GM18498 (cell line): ENCODE measurements around the gene SCAP.
A peak's percentile ranks its signal among the peaks of the same experiment; 100 is the strongest.
"Not testable (repeated sequence)": the region's sequence is repeated elsewhere in the genome, so short reads cannot be mapped to it uniquely, and the experiment has no call there.

Source experiments
- ATAC-seq: cut with Tn5 transposase; IDR thresholded peaks from one replicate; pipeline ENCODE4 v1.9.1; 2021; ENCODE audit warnings: mild to moderate bottlenecking, moderate library complexity; ENCODE audit not compliant: unreplicated experiment

Gene SCAP

DNA sequence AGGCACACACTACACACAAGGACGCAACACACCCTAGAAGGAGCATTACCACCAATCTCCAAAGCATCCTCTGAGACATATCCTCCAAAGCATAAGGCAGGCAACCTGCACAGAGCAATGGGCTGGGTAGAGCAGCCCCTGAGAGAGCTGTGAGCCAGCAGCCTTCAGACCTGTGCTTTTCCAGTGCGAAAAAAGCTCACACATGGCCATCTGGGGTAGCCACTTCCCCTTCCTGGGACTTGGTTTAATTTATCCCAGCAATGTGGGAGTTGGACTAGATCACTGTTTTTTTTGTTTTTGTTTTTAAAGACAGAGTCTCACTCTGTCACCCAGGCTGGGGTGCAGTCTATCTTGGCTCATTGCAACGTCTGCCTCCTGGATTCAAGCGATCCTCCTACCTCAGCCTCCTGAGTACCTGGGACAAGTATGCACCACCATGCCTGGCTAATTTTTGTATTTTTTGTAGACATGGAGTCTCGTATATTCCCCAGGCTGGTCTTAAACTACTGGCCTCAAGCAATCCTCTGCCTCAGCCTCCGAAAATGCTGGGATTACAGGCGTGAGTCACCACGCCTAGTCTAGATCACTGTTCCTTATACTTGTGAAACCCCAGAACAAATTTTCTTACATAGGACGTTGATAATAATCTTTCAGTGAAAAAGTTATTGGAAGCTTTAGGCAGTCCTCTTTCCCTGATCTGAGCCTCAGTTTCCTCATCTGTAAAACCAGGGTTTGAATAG is 76.0 kb downstream of the SCAP start:
- no peak for ATAC-seq

DNA sequence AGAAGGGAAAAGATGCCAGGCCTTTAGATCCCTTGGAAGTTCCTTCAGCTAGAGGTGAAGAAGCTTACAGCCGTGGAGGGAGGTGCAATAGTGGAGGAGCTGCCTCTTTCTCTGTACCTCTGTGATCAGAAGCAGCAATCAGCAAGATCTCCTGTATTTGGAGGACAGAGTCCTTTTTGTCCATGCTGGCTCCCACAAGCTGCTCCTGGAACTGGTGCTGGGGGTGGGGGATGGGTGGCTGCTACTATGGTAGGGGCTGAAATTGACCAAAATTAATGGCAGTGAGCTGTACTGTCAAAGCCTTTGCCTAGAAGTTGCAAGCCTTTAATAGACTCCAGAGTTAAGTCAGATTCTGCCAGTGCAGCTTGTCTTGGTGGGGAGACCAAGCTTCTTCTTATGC is 76.7 kb downstream of the SCAP start:
- no peak for ATAC-seq

DNA sequence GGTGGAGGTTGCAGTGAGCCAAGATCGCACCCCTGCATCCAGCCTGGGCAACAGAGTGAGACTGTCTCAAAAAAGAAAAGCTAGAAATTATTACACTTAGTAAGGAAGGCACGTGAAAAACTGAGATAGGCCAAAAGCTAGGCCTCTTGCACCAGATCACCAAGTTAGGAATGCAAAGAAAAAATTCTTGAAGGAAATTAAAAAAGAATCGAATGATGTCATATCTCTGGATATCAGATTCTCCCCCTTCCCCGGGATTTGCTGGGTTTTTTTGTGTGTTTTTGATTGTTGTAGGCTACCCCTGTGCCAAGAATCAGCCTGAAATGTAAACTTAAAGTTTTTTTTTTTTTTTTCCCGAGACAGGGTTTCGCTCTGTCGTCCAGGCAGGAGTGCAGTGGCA is 77.5 kb downstream of the SCAP start:
- no peak for ATAC-seq

DNA sequence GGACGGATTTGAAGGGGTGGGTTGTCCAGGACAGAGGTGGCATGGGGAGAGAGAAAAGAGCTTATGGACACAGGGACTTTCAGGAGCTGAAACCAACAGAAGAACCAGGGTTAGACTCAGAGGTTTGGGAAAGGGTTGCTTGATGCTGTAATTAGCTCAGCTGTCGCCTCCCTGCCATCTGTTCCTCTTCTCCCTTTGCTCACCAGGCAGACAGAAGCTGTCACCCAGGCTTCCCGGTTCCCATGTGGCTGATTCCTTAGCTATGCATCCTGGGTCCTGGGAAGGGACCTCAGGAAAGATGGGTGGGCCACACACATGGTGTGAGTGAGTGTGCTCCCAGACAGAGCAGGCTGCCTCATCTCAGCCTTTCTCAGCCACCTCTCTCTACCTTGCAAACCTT is 80.9 kb downstream of the SCAP start:
- ATAC-seq = no peak

DNA sequence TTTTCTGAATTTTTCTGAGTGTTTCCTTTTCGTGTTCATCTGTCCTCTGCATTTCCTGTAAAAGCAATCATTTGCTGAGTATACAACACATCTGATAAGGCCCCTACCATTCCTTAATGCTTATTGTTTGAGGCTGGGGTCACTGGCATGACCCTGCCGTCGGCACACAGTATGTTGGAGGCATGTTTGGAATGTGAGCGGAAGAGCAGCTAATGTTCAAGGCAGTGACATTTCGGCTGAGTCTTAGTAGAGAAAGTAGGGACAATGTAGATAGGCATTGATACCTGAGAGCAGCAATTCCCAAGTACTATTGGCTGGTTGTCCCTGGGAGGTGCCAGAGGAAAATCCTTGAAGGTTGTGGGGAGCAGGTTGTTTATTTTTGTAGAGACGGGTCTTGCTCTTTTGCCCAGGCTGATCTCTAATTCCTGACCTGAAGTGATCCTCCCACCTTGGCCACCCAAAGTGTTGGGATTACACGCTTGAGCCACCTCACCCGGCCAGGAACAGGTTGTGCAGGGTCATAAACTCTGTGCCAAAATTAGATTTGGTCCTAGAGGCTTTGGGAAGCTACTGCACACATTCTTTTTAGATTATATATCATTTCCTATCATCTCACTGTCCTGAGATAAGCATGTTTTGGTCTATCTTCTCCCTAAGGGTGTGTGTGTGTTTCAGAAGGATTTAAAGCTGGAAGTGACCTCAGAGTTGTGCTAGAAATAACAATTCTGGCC is 81.4 kb downstream of the SCAP start:
- ATAC-seq = no peak

DNA sequence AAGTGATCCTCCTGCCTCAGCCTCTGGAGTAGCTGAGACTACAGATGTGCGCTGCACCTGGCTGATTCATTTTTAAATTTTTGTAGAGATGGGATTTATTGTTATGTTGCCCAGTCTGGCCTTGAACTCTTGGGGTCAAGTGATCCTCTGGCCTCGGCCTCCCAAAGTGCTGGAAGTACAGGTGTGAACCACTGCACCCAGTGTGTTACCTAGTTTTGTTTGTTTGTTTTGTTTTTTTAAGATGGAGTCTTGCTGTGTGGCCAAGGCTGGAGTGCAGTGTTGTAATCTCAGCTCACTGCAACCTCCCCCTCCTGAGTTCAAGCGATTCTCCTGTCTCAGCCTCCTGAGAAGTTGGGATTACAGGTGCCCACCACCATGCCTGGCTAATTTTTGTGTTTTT is 82.8 kb downstream of the SCAP start:
- ATAC-seq = no peak

DNA sequence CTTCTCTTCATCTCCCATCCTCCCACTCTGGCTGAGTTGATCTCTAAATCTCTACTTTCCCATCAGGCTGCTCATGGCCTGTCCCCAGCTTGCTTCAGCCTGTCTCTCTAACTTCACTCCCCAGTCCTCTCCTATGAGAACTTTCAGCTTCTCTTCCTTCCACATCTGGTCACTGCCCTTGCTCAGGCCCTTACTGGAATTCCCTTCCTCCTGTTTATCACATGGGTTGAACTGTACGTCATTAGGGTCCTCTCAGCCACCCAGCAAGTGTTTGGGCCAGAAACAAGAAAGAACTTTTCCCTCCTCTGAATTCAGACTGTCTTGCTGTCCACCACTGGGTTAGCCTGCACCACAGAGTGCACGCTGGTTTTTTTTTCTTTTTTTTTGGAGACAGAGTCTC is 89.9 kb downstream of the SCAP start:
- no peak for ATAC-seq

DNA sequence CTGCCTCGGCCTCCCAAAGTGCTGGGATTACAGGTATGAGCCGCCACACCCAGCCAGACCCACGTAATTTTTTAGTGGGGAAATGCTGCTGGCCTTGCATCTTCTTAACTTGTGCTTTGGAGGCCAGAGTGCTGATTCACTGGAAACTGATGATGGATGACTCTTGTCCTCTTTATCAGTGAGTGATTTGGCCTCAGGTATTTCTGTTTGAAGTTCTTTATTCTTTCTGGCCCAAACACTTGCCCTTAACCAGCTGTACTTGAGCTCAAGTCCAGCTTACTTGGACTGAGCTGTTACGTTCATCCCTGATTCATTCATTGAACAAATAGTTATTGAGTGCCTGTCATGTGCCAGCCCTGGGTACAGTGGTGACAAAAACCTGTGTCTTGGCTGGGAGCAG is 90.7 kb downstream of the SCAP start:
- ATAC-seq = no peak

DNA sequence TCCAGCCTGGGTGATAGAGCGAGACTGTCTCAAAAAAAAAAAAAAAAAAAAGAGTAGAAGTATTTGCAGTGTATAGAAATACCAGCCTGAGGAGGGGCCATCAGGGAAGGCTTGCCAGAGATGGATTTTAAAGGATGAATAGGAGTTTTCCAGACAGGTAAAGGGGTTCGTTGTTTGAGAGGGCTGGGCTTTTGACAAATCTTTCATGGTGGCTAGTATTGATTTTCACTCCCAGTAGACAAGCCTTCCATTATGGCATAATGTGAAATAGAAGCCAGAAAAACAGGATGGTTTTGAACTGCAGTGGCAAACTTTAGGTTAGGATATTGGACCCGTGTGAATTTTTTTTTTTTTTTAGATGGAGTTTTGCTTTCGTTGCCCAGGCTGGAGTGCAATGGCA is 91.3 kb downstream of the SCAP start:
- ATAC-seq = no peak

DNA sequence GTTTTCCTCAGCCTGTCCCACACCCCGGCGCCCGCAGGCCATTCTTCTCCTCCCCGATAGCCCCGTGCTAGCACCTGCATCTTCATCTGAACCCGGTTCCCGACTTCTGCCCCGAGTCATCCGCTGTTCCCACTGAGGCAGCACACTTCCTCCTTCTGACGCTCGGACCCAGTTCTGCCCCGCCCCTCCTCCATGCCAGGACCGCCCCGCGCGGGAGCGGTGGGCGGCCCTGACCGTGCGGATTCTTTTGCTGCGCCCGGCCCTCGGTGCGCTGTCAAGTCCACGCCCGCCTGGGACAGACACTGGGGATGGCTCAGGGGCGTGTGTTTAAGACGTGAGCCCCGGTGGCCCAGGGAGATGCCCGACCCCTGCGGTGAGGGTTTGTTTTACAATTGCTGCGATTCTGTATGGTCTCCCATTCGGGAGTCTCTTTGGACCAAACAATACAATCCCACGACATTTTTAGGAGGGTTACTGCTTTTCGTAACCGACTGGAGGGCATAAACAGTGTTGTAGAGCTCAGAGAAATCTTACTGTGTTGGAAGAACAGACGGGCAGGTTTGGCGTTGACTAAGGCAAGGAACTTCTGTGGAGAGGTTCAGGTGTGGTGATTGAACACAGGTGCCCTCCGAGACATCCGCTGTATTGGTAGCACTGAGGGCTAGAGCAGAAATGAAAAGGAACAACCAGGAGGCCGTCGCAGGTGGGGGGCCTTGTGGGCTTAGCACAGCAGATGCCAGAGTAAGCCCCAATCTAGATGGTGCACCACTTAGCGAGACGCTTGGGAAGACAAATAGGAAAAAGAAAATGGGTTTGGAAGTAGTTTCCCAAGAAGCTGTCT is 94.2 kb downstream of the SCAP start:
- peak; percentile 69 for ATAC-seq

DNA sequence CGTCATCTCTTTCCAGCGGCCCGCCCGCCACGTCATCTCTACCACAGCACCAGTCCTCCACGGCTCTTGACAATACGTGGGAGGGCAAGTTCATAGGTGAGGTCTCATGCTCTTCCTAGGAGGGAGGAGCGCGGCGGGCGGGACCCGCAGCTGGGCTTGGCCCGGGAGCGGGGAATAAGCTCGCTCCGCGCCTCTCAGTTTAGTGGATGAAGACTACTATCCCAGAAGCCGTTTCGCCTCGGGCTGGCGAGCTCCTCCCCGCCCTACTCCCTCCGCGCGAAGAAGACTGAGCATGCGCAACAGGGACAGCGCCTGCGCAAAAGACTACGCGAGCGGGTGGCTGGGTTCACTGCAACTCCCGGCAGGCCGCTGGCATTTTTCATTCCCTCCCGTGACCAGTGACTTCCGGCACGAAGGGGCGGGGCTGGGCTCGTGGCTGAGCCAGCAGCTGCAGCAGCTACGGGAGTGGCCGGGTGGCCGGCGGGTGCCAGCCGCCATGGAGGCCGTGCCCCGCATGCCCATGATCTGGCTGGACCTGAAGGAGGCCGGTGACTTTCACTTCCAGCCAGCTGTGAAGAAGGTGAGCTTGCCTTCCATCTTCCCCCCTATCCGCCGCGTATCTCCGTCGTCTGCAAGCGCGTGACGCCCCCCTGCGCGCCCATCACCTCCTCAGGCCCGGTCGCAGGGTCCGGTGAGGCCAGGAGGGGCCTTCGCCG is 95.0 kb downstream of the SCAP start, which contains the start of gene PTPN23:
PTPN23 (plus strand) TSS at position 421 of the 716 bp plus-strand sequence; CDS start at position 497, 76 bp downstream.
- peak; percentile 81 for ATAC-seq

DNA sequence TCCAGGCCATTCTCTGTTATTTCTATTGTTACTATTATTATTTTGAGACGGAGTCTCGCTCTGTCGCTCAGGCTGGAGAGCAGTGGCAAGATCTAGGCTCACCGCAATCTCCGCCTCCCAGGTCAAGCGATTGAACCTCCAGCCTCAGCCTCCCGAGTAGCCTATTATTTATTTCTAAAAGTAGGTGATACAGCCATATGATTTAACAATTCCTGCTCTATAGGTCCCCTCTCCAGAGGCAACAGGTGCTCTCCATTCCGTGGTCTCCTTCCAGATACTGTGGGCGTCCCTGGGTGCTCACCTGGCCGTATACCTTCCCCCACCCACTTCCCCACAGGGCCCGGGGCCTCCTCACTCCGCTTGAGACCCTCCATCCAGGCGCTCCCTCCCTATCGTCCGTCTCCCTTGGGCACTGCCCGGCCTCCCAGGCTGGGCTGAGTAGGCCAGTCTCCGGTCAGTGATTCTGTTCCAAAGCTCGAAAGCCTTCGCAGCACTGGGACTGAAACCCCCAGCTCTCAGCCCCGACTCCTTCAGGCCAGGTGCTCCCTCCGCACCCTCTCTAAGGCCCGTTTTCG is 95.6 kb downstream of the SCAP start:
- ATAC-seq = no peak

DNA sequence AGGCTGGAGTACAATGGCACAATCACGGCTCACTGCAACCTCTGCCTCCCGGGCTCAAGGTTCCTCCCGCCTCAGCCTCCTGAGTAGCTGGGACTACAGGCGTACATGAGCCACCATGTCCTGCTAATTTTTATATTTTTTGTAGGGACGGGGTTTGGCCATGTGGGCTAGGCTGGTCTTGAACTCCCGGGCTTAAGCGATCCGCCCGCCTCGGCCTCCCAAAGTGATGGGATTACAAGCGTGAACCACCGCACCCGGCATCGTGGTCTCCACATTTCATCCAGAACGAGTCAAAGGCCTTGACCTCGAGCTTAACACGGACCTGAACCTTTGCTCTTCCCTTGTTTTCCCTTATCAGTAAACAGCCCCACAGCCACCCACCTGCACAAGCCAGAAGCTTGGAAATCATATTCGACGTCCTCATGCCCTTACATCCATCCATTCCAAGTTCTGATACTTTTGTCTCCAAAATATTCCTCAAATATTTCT is 96.3 kb downstream of the SCAP start:
- ATAC-seq = no peak

DNA sequence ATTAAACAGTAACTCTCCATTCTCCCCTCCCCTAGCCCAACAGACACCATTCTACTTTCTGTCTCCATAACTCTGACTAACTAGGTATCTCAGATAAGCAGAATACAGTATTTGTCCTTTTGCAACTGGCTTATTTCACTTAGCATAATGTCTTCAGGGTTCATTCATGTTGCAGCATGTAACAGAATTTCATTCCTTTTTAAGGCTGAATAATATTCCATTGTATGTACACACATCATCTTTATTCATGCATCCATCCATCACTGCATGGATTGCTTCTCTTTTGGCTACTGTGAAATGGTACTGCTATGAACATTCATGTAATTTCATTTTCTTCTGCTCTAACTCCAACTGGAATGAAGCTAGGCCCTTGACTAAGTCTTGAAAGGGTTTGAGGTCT is 96.9 kb downstream of the SCAP start:
- no peak for ATAC-seq

DNA sequence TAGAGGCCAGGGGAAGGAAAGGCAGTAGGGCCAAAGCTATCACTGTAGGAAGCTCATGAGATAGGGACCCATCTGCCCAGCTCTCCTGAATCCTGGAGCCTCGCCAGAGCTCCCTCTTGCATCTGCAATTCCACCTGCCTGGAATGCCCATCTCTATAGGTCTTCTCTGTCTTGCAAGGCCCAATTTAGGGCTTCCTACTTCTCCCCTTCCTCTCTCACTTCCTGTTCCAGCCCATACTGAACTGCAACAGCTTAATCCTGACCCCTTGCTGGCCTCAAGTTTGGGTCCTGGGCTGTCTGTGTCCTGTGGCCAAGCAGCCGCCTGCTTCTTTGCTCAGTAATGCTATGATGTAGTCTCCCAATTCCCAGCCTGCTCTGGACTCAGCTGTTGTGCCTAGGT is 98.6 kb downstream of the SCAP start:
- no peak for ATAC-seq

DNA sequence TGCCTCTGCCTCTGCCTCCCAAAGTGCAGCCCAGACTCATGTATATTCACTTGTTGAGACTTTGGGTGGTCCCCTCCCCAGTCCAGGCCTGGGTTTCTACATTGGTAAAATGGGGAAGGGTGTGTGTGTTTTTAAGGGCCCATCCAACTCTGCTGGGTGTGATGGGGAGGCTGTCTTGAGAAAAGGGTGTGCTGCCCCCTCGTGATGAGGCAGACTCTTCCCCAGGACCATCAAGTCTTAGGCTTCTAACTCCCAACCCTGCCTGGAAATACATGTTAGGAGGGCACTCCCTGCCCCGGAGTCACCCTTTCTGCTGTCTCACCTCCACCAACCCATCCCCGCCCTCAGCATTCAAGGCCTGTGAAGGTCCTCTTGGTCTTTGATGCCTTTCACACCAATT is 99.3 kb downstream of the SCAP start:
- ATAC-seq = no peak

DNA sequence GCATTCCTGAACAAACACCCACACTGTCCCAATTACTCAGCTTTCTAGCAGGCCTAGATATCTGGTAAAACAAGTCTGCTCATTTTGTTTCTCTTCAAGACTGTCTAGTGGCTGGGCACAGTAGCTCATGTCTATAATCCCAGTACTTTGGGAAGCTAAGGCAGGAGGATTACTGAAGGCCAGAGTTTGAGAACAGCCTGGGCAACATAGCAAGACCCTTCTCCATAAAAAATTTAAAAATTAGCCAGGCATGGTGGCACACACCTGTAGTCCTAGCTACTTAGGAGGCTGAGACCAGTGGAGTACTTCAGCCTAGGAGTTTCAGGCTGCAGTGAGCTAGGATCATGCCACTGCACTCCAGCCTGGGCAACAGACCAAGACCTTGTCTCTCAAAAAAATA is 101.2 kb downstream of the SCAP start:
- ATAC-seq = no peak

DNA sequence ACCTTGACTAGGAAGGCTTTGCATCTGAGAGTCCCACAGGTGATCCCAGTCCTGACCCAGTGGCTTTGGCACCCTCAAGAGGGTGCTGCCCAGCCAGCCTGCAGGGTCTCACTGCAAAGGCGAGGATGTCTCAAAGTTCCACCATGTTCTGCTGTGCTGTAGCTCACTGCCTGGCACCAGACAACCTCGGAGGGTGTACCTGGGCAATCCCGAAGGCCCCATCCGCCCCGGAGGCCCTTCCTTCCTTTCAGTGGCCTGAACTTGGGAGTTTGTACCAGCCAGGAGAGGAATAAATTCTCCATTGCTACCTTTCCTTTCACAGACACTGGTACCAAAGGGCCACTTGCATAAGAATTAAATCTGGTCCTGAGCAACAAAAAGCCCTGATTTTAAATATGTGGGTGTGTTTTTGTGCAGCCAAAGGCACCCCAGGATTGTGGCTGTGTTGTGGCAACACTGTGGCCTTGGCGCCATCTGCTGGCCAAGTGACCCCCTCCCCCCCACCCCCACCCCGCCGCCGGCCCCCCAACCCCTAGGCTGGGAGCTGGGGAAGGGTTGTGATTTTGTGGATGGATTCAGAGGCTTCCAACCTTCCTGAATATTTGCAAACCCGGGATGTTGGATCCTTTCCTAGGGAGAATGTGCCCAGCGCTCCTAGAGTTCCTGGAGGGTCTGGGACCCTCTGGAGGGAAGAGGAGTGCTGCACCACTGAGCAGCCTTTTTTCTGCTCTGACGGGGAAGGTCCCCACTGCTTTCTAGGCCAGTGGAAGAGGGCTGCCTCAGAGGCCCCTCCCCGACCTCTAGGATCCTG is 104.6 kb downstream of the SCAP start:
- ATAC-seq = no peak

DNA sequence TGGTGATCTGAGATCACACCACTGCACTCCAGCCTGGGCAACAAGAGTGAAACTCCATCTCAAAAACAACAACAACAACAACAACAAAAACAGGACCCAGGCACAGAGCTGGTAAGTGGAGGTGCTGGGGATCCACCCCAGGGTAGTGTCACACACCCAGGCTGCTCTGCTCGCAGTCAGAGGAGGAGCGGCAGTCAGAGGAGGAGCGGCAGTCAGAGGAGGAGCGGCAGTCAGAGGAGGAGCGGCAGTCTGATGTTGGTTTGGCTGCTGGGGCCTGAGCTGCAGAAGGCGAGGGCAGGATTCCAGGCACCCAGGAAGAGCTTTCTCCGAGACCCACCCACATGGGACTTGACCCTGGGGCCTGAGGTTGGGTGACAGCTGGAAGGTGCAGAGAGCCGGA is 105.7 kb downstream of the SCAP start:
- ATAC-seq = not testable (repeated sequence)

DNA sequence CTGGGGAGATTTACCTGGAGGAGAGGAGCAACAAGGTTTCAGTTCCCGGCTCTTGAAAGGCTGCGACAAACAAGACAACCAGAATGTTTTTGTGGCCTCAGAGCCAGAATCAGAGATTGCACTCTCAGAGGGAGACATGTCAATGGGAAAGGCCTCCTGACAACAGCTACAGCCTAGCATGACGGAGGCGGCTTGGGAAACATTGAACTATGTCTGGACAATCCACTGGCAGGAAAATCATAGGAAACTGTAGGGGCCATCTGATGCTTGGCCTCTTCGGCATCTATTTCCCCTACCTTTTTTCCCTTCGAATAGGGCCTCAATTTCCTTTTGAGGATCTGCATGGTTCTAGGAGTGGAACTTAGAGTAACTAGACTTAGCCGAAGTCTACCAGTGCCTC is 108.1 kb downstream of the SCAP start:
- ATAC-seq = no peak
